Prostate gland (tissue), 2 donors: ENCODE data around the gene CRYBG1. TPM values are rescaled to one million over a fixed set of nuclear protein-coding genes. Genes with fewer than 3 reads are reported as not detected.

Source experiments
- DNase-seq: peaks from one replicate; pipeline ENCODE4 v3.0.0-alpha.2; 2019; ENCODE audit warnings: low spot score
- H3K27ac ChIP-seq, 2 donors: fragments of 200-600 bp; sonication (generic); 2 replicates each; pipeline ENCODE4 v1.5.1; 2017 to 2019
- H3K27me3 ChIP-seq: fragments of 200-600 bp; sonication (generic); replicated peaks from 2 replicates; pipeline ENCODE4 v1.5.1; 2019; ENCODE audit not compliant: insufficient read depth
- H3K36me3 ChIP-seq, 2 donors: fragments of 200-600 bp; sonication (generic); 1 replicate in 1 of 2; 2 replicates in 1 of 2; pipeline versions ENCODE4 v1.5.1 to v1.8.1; 2017 to 2019
- H3K4me1 ChIP-seq: fragments of 200-600 bp; sonication (generic); replicated peaks from 2 replicates; pipeline ENCODE4 v1.5.1; 2019
- H3K4me3 ChIP-seq, 2 donors: fragments of 200-600 bp; sonication (generic); 2 replicates each; pipeline ENCODE4 v1.5.1; 2017 to 2019
- H3K9me3 ChIP-seq: fragments of 200-600 bp; sonication (generic); 2 replicates; pipeline ENCODE4 v1.5.1; 2017
- CTCF ChIP-seq, 4 experiments: fragments of 200-600 bp in 2 of 4; fragments of 450-650 bp in 2 of 4; sonication (generic) in 2 of 4; IDR thresholded peaks; 1 replicate in 3 of 4; 2 replicates in 1 of 4; pipeline ENCODE4 v1.5.1; 2016 to 2019; ENCODE audit warnings: antibody characterized with exemption in 4 of 4, mild to moderate bottlenecking in 2 of 4, moderate library complexity in 2 of 4
- POLR2A ChIP-seq: fragments of 450-650 bp; IDR thresholded peaks from one replicate; pipeline ENCODE4 v1.6.1; 2016; ENCODE audit warnings: antibody characterized with exemption, mild to moderate bottlenecking
- POLR2AphosphoS5 ChIP-seq: sonication (generic); formaldehyde crosslinking; IDR thresholded peaks from one replicate; pipeline ENCODE4 v1.6.1; 2017; ENCODE audit warnings: antibody characterized with exemption
- WGBS: methylation state at CpG from one replicate; pipeline ENCODE4 v1.1.5; 2018; 5-methylcytosine and 5-hydroxymethylcytosine counted together
- intact Hi-C: fragments of 100-400 bp; cut with DNase I; formaldehyde crosslinking; loops from one replicate; pipeline ENCODE4 v1.14.2; 2022
- total RNA-seq, 2 donors: library from RNA; depleted of rRNA; stranded (reverse); fragments of >200 nt; gene quantifications; one replicate each; pipeline ENCODE4 v1.1.0, GENCODE V29; 2016

CRYBG1 gene
- 10 to 100 TPM; 39.9 to 75.4 TPM for total RNA-seq

- H3K36me3 ChIP-seq, result no peaks in the 10 kb centered on the region
- 2% methylated on average over 23 of the region's 66 CpGs for WGBS
Measured at GRCh38 chr6:106360410-106360988, at the start of gene CRYBG1. Gene CRYBG1 (plus strand): TSS chr6:106360717. CDS start chr6:106360909, 192 bp downstream.

DNA sequence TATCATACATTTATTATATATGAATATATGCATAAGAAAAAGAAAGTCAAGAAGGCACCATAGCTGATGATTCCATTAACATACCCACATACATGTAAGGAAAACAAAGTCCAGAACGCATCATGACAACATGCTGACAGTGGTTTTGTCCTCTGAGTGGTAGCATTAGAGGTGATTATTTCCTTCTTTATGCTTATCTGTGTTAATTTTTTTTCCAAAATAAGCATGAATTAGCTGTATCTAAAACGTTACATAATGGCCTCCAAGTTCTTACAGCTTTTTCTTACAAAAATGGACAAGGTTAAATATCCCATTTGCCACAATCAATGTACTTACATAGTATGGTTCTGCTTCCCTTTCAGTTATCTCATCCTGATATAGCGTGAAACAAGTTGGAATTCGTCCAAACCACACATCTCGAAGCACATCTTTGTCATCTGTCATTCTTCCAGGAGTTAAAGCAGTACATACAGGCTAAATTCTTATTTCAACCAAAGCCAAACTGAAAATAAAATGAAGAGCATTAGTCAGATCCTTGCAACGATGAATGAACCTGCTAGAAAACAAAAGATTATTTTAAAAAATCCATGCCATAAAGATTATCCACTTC lies 44.6 kb upstream of the CRYBG1 start:
- H3K36me3 ChIP-seq, result no peaks in the 10 kb centered on the region
- H3K9me3 ChIP-seq, result no peaks in the 10 kb centered on the region
- intact Hi-C loops, result no loop called here
- DNase-seq, result no peak
- no peaks in the 10 kb centered on the region for H3K4me1 ChIP-seq
- 66% methylated on average over 6 of the region's 6 CpGs for WGBS
- no peaks in the 10 kb centered on the region for H3K27me3 ChIP-seq
- TF ChIP-seq POLR2A (no peak), CTCF (IDR thresholded peaks at IDR 0.05) (no peak), POLR2AphosphoS5 (no peak)
- no peak overlapping the region for H3K4me3 ChIP-seq
- H3K27ac ChIP-seq, result no peak overlapping the region

More at GRCh38 chr6:106360410-106360988, at the start of gene CRYBG1:
- no peaks in the 10 kb centered on the region for H3K9me3 ChIP-seq
- DNase-seq, result peak; percentile 84
- no peaks in the 10 kb centered on the region for H3K4me1 ChIP-seq
- intact Hi-C loops, result no loop called here
- peak within 1 kb of the TSS; percentile 67 to 81 for H3K27ac ChIP-seq
- H3K27me3 ChIP-seq, result no peaks in the 10 kb centered on the region
- peak within 1 kb of the TSS; percentile 56 to 69 for H3K4me3 ChIP-seq
- peak; percentile 52 for TF ChIP-seq POLR2A
- peak; percentile 93 to 99 (median 99) for TF ChIP-seq CTCF (IDR thresholded peaks at IDR 0.05)
- TF ChIP-seq POLR2AphosphoS5, result peak; percentile 40

DNA sequence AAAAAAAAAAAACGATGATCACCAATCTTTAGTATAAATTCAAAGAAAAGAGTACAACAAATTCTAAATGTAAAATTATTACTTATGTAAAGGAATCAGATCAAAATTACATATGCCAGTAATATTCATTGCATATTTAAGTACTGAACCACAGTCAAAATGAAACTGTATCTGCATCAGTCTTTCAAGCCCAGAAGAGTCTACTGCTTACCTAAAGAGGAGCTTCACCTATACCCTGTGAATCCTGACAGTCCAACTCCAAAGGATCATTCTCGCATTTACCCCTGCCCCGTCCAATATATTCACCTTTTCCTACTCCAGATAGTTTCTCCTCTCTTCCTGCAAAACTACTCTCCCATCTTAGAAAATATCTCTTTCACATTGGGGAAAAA lies 44.1 kb upstream of the CRYBG1 start:
- Histone ChIP-seq H3K9me3 (no peaks in the 10 kb centered on the region), H3K27ac (no peak overlapping the region), H3K27me3 (no peaks in the 10 kb centered on the region), H3K4me1 (no peaks in the 10 kb centered on the region), H3K36me3 (no peaks in the 10 kb centered on the region), H3K4me3 (no peak overlapping the region)
- no peak for DNase-seq
- TF ChIP-seq CTCF (IDR thresholded peaks at IDR 0.05) (no peak), POLR2A (no peak), POLR2AphosphoS5 (no peak)
- WGBS, result 95% methylated on average over 3 of the region's 3 CpGs
- intact Hi-C loops, result no loop called here

DNA sequence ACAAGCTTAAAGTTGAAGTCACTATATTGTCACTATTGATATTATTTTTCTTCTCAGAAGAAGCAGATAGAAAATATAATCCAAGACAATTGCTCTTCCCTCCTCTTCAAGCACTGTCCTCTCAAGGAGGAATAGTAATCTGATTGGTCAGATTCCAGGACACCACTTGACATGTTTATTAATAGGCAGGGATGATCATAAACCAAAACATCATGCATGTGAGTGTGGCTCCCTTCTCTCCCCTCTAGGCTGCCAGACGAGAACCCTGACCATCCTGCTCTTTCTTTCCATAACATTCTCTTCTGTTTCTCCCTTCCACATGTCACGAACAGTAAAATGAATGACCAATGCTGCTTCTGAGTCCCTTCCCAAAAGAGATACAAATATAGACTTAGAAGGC lies 42.5 kb upstream of the CRYBG1 start:
- Histone ChIP-seq H3K27me3 (no peaks in the 10 kb centered on the region), H3K36me3 (no peaks in the 10 kb centered on the region), H3K4me1 (no peaks in the 10 kb centered on the region), H3K4me3 (no peak overlapping the region), H3K9me3 (no peaks in the 10 kb centered on the region), H3K27ac (no peak overlapping the region)
- no peak for DNase-seq
- 44% methylated on average over 2 of the region's 2 CpGs for WGBS
- TF ChIP-seq POLR2AphosphoS5, result no peak
- no peak for TF ChIP-seq CTCF (IDR thresholded peaks at IDR 0.05)
- no peak for TF ChIP-seq POLR2A
- intact Hi-C loops, result no loop called here

DNA sequence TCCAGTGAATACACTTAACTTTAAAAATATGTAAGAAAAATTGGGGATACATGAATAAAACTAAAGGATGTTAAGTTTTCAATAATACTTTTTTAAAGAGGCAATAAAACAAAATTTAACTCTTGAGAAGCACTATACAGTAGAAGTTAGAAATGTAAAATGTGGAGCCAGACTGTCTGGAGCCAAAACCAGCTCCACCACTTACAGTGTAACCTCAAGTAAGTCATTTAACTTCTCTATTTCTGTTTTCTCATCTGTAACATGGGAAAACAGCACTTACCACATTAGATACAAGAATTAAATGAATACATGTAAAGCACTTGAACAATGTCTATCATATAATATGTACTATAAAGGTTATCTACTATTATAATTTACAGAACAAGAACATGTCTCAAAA lies 41.7 kb upstream of the CRYBG1 start:
- Histone ChIP-seq H3K4me3 (no peak overlapping the region), H3K9me3 (no peaks in the 10 kb centered on the region), H3K36me3 (no peaks in the 10 kb centered on the region), H3K27me3 (no peaks in the 10 kb centered on the region), H3K4me1 (no peaks in the 10 kb centered on the region), H3K27ac (no peak overlapping the region)
- intact Hi-C loops, result no loop called here
- no peak for TF ChIP-seq CTCF (IDR thresholded peaks at IDR 0.05)
- no peak for TF ChIP-seq POLR2A
- TF ChIP-seq POLR2AphosphoS5, result no peak
- DNase-seq, result no peak
